CD4-positive, alpha-beta T cell treated with Interleukin-4 for 4 hours (primary cell): Measurements from ENCODE around the gene NOC3L.
A peak's percentile ranks its signal among the peaks of the same experiment; 100 is the strongest.
"Not testable (repeated sequence)": the region's sequence is repeated elsewhere in the genome, so short reads cannot be mapped to it uniquely, and the experiment has no call there.

Experiments used
- DNase-seq: peaks from one replicate; pipeline ENCODE4 v3.0.0-alpha.2; 2020

The NOC3L gene

DNA sequence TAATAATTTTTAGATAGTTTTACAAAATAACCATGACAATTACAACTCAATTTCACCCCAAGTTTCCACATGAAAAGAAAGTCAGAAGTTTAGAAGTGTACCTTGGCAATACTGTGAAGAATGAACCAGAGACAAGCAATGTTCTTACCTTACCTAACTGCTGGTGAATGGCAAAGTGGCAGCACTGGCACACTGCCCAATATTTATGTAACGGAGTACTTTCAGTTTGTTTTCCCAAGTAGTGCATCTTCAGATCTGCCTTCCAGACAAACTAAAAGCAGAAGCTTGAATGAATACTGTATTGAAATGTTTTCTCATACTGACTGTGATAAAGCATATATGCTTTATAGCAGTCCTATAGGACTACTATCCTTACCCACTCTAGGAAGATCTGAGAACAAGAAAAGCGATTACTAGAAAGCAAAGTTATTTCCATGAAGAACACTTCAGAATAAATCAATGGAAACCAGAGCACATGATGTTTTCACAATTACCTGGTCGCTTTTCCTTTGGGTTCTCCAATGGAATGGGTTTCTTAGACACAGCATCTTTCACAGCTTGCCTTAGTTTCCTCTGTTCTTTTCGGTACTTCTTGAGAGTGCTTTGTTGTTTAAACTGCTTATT lies 1.5 kb downstream of the NOC3L start:
- peak; percentile 30 for DNase-seq

DNA sequence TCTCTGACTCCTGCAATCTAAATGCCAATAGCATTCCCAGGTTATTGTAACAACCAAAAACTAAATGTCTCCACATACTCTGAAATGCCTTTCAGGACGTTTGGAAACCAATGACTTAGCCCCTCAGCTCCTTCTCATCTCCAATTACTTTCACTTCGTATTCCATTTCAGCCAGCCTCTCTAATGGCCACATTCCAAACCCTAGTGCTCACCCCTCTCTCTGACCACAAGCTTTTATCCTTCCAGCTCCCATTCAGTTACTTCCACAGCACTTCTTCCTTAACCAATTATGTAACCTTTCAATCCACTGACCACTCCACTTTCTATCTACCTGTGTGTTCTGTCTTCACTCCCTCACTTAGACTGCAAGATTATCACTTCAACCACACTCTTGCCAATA lies 4.3 kb downstream of the NOC3L start:
- no peak for DNase-seq

DNA sequence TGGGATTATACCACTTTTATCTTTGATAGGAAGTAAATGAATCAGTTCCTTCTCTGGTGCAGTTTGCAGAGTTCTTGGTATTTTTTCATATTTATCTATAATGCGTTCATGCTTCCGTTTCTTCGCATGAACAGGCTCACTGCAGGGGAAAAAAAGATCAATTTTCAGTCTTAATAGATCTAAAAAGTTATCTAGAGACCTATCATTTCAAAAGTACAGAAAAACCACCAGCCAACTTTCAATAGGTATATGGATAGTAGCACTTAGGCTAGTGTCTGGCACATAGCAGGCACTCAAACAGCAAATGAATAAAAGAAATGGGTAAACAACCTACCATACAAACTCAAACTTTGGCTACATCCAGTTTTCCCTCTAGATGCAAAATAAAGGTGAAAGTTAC lies 5.5 kb downstream of the NOC3L start:
- no peak for DNase-seq

DNA sequence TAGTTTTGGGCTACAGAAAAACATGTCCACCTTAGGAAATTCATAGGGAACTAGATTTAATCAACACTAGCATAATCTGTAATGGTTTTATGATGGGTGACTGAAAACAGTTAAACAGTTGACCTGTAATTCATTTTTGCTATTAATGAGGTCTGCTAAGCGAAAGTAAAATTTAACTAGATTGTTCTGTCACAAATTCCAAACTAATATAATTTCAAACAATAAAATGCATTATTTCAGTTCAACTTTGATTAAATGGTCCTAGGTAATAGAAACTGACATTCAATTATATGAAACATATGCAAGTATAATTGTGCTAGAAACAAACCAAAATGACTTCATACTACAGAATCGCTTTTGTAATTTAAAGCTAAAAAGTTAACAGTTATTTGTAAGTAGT lies 6.9 kb downstream of the NOC3L start:
- DNase-seq: no peak

DNA sequence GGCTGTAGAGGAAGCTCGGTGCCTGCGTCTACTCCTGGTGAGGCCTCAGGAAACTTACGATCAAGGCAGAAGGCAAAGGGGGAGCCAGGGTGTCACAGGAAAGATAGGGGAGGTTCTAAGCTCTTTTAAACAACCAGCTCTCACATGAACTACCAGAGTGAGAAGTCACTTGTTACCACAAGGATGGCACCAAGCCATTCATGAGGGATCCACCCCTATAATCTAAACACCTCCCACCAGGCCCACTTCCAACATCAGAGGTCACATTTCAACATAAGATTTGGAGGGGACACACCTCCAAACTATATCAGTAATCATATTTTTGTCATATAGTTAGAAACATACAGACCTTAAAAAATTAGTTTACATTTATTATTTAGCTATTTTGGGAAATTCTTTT lies 9.4 kb downstream of the NOC3L start:
- no peak for DNase-seq

DNA sequence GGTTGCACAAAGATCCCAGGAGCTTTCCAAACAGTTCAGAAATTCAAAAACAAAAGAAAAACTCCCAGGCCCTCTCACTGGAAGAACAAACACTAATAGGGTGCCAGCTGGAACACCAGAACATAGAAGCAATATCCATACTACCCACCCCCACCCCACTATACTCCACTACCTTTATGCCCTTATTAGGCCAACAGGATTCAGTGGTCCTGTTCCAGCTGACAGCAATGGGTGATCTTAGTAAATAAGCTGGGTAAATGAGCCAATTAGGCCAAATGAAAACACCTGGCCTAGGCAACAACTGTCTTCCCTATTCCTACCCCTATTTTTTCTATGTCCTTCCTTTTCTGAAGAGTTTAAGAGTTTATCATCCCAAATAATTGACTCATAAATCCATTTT lies 11.7 kb downstream of the NOC3L start:
- no peak for DNase-seq

DNA sequence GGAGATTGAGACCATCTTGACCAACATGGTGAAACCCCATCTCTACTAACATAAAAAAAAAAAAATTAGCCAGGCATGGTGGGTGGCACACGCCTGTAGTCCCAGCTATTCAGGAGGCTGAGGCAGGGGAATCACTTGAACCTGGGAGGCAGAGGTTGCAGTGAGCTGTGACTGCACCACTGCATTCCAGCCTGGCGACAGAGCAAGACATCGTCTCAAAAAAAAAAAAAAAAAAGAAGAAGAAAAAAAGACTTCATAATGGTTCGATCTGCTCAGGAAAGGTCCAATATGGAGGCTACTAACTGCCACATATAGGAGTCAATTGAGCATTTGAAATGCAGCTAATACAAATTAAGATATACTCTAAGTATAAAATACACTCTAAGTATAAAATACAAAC lies 12.2 kb downstream of the NOC3L start:
- DNase-seq: not testable (repeated sequence)

DNA sequence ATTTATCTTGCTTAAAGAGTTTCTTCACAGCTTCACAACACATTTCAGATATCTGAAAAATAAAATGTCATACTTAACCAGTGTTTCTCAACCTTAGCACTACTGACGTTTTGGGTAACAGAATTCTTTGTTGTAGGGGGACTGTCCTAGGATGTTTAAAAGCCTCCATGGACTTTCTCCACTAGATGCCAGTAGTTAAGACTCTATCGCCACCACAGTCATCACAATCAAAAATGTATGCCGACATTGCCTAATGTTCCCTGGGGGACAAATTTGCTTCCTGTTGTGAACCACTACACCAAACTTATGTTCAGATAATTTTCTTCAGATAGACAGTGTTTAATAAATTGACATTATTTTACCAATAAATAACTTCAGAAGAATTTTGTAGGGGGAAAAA lies 13.4 kb downstream of the NOC3L start:
- DNase-seq: no peak

DNA sequence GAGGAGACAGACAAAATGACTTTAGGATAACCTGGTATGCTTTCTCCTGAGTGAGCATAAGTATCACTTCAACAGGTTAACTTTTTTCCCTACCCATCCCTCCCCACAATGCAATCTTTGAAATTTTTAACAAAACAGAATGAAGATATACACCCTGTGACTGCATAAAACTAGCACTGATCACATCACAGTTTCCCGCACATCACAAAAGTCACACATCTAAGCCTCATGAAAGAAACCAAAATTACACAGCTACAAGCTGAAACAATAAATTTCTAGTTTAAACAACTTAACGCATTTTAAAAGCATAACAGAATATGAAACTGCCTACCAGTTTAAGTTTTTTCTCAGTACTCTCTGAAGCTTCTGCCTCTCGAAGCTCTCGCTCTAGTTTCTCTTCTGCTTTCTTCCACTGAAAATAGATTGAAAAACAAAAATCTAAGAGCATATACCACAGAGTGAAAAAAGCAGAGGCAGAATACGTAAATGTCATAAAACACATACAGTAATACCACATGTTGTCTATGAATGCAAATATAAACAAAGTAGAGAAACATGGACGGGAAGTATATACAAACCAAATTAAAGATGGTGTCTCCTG lies 18.1 kb downstream of the NOC3L start:
- DNase-seq: no peak

DNA sequence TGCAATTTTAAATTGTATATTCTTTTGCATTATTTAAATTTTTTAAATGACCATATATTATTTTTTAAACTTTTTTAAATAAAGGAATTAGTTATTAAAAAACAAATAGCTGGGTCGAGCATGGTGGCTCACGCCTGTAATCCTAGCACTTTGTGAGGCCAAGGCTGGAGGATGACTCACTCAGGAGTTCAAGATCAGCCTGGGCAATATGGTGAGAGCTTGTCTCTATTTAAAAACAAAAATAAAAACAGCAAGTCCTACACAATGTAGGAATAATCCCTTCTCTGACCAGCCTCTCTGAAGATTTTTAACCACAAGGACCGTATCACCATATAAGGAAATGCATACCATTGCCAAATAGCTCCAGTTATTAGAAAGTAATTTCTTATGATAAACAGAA lies 19.6 kb downstream of the NOC3L start:
- no peak for DNase-seq

DNA sequence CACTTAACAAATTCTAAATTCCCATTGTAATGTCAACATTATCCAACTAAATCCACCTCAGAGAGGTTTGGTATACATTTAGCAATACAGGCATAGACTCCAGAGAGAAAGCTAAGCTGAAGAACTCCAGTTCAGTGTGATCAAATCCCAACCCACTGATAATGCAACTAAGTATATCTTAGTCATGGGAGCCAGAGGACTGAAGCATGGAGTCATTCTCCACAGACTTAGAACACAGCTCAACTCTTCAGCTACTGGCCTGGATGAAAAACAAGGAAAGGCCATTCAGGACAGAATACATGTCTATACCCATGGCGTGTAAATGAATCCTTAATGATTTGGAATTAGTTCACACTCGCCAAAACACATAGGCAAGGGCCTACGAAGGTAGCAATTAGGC lies 27.9 kb downstream of the NOC3L start:
- DNase-seq: no peak

DNA sequence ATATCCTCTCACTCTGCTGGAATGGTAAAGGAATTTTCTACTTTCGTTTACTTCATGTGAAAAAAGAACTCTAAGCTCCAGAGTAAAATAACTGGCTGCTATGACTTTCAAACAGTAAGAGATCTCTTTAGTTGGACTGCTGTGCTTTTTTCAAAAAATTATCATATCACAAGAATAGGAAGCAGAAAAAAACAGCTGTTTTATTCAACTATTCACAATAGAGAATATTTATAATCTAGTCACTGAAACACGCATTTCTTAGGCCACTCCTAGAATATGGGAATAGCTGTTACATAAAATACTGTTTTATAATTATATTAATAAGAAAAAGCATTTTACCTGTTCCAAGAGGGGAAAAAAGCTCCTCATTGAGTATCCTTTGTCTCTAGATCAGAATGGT lies 29.7 kb downstream of the NOC3L start:
- DNase-seq: no peak

DNA sequence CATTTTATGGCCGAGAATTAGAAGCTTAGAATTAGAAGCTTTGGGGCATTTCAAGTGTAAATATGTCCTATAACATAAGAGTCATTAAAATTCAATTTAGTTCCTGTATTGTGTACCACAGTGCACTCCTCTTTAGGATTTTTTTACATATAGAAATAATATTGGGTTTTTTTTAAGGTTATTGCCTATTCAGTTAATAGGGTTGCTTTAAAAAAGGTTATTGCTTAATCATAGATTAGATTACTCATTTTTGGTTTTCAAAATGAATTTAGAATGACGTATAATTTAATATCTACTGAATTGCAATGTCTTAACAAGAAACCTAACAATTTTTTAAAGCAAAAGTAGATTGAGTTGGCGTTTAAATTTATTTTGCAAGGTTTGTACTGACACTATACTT lies 34.1 kb downstream of the NOC3L start:
- no peak for DNase-seq

DNA sequence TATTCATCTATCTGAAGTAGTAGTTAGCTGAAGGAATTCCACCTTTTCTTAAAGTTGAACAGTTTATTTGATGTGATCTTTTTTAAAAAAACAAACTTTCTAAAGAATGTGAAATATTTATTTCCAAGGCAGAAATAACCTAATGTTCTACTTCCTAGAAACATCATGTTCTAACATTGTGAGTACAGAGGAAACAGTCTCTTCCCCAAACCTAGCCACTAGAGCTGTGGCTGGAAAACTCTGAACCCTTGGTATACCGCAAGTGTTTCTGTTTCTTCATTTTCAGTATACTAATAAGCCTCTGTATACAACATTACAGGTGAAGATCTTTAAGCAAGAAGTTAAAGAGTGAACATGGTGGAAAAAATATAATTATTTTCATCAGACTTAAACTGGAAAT lies 35.1 kb downstream of the NOC3L start:
- DNase-seq: no peak

DNA sequence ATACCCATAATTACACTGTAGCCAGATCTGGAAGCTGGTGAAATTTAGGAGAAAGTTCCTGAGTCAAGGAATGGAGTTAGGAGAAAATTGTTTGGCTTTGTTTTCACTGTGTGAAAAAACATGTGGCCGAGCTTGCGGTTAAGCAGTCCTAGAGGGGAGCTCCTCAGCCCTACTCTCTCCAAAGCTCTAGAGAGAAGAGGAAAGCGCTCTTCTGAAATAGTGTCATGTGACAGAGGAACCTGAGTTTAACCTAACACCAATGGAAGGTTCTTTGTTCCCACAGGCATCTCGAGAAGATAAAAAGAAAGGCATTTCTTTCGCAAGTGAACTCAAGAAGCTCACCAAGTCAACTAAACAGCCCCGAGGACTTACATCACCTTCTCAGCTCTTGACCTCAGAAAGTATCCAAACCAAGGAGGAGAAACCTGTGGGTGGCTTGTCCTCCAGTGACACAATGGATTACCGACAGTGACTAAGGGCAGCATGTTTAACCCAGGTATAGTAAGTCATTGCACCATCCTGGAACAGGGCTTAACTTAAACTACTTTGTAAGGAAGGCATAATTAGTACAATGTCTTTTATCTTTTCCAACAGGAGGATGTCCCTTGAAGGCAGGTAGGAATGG lies 38.0 kb downstream of the NOC3L start:
- DNase-seq: no peak

DNA sequence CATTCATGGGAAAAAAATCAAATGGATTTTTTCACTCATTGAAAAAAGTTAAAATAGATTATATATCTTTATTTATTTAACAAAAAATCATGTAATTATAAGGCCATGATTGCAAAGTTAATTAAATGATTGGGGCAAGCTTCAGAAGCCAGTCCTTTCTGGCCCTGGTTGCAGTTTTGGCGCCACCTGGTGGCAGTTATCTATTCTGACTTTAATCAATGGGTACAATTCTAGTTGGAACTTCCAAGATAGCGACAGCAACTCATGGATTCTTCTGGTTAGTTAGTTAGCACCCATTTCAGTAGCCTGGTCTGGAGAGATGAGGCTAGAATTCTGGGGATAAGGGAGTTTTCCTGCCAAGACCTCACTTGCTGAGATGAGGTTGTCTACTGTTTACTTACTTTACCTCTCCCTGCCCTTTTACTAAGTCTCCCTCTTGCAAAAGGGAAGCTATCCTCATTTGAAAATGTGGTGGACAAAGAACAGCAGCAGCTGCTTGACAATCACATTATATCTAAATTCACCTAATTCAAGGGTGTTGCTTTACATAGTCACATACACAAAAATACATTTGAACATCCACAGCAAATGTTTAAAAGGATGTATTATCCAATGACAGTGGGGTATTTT lies 42.3 kb downstream of the NOC3L start:
- peak; percentile 62 for DNase-seq

DNA sequence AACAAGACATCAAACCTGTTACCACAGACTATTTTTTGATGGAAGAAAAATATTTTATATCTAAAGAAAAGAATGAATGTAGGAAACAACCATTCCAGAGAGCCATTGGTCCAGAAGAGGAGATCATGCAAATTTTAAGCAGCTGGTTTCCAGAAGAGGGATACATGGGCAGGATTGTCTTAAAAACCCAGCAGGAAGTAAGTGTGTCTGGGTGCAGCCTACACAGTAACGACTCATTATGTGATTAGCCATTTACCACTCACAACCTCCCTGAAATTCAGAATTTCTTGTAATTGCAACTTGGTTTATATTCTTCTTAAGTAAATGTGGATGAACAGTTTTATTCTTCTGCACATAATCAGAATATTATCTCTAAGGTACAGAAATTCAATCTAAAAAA lies 46.2 kb downstream of the NOC3L start:
- no peak for DNase-seq

DNA sequence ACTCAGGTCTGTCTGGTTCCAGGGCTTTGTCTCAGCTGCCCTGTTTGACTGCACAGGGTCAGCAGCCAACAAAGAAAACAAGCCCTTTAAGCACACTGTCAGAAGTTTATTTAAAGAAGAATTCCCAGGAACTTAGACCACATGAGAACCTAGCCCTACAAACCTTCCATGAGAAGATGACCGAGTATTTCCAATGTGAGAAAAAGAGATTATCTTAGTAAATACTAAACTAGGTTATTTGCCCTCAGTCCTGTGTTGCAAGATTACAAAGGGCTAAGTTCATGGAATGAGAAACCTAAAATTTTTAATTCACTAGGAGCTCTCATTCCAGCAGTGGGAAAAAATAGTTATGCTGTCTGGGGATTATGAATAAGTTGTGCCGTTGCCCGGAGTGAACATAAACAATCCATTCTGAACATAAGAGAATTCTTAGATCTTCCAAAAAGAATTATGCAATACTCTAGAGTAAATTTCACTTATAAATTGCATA lies 46.7 kb downstream of the NOC3L start:
- no peak for DNase-seq

DNA sequence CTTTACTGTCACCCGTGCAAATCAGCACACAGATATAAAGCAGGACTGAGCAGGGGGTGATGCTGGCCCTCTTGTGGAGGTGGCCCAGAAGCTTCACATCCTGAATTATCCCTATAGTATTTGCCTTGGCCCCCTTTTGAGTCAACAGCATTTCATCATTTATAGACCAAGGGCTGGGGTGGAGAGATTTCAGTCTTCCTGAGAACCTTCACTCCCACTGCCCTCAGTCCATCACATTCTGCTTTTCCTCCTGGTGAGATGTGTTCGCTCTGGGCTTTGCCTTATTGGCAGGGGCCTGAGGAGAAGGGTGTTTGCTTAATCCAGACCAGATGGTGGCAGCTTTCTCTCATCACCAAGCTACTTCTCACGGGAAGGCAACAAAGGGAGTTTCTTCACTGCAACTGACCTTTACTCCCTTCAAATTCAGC lies 47.7 kb downstream of the NOC3L start:
- DNase-seq: no peak

DNA sequence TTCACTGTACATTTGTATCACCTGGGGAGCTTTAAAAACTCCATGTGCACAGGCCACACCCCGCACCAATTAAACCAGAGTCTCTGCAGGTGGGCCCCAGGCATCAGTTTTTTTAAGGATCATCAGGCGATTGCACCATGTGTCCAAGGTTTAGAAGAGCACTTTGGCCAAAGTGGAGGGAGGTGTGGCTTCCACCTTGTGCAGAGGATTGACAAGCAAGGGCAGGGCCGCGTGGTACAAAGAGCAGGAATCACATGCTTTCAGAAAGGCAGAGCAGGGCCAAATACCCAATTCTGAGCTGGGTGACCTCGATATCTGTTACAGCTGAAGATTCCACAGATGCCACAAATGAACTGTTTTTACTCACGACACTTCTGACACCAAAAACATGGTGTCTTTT lies 52.4 kb downstream of the NOC3L start:
- DNase-seq: no peak

DNA sequence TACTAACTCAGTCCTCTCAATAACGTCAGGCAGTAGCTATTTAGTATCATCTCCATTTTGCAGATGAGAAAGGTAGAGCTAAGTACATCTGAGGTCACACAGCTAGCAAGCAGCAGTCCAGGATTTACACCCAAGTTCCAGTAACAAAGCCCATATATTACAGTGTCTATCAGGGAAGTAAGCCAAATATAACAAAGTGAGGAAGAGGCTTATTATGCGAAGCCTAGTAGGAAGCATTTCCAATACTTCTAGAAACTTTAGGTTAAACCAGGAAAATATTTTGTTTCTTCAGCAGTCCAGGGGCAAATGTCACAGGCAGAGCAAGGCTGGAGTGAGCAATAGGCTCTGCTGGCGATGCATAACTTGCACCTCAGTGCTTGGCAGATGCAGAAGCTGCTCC lies 53.9 kb downstream of the NOC3L start:
- no peak for DNase-seq

DNA sequence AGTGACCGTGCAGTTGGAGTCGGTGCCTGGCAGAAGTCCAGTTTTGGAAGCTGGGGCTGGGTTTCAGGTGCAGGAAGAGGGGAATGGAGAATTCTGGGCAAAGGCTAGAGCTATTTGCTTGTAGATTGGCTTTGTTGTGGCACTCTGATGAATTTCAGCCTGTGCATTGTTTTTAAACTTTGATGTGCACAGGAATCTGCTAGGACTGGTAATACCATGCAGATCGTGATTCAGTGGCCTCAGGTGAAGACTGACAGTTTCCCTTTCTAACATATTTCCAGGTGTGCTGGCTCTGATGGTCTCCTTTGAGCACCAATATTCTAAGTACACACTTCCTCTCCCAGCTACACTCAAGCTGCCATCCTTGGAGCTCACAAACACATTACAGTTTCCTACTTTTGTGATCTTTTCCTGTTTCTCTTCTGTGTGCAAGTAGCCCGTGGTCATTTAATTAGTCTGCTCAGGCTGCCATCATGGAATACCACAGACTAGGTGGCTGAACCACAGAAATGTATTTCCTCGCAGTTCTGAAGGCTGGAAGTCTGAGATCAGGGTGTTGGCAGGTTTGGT lies 55.6 kb downstream of the NOC3L start:
- no peak for DNase-seq

DNA sequence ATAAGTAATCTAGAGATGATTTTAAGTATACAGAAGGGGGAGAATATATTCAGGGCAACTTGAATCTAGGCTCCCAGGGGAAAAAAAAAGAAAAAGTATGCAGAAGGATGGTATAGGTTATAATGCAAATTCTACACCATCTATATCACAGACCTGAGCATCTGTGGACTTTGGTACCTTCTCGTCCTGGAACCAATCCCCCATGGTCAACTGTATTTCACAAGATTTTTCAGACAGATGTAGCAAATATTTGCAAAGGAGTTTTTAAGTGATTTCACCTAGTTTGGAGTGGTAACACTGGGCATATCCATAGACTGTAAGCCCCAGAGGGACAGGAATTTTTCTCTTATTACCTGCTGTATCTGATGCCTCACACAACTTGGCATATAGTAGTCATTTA lies 58.8 kb downstream of the NOC3L start:
- no peak for DNase-seq

DNA sequence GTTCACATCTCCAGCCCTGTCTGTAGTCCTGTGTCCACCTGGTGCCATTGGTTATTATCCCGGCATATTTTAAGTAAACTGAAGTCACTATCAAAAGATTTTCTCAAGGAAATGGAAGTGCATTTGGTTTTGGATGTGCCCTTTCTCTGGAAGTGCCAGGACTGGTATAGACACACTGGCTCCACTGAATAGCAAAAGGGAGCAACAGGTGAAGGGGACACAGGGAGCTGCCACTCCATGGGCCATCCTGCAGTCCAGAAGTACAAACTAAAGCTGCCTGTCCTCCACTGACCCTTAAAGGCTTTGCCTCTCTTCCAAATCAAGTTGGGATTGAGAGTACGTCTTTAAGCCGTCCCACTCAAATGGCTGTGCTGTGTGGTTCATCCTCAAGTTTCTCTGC lies 62.7 kb downstream of the NOC3L start:
- no peak for DNase-seq
